Hepatocyte (in vitro differentiated cells): ENCODE results near the gene SEMA5A.

ENCODE experiments used
- EZH2 ChIP-seq: fragments of 200-600 bp; sonication (generic); IDR thresholded peaks from 2 replicates; pipeline ENCODE4 v1.6.1; 2016; ENCODE audit warnings: antibody characterized with exemption, mild to moderate bottlenecking, borderline replicate concordance
- TF ChIP-seq, protein P1 (sequence below): fragments of 200-600 bp; sonication (generic); IDR thresholded peaks from 2 replicates; pipeline ENCODE4 v1.5.1; 2016; ENCODE audit warnings: antibody characterized with exemption, mild to moderate bottlenecking; ENCODE audit not compliant: poor library complexity

DNA sequence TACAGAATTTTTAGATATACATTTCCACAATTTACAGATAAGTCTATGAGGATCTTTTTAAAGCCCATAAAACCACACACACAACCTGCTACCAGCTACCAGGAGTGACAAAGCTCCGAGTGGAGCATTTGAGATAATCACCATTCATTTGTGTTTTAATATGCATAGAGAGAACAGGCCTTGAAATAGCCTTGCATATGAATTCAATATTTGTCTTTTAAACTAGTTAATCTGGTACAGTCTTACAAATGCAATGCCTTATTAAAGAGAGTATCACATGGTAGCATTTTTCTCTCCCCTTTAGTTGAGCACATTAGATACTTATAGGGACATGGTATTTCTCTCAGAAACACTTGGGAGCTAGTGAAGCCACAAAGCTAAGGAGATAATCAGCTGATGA, 49.1 kb downstream of the SEMA5A start:
- TF ChIP-seq, protein P1, sequence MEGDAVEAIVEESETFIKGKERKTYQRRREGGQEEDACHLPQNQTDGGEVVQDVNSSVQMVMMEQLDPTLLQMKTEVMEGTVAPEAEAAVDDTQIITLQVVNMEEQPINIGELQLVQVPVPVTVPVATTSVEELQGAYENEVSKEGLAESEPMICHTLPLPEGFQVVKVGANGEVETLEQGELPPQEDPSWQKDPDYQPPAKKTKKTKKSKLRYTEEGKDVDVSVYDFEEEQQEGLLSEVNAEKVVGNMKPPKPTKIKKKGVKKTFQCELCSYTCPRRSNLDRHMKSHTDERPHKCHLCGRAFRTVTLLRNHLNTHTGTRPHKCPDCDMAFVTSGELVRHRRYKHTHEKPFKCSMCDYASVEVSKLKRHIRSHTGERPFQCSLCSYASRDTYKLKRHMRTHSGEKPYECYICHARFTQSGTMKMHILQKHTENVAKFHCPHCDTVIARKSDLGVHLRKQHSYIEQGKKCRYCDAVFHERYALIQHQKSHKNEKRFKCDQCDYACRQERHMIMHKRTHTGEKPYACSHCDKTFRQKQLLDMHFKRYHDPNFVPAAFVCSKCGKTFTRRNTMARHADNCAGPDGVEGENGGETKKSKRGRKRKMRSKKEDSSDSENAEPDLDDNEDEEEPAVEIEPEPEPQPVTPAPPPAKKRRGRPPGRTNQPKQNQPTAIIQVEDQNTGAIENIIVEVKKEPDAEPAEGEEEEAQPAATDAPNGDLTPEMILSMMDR, result no peak
- TF ChIP-seq EZH2, result no peak
